Stimulated activated CD4-positive, alpha-beta T cell treated with anti-CD3 and anti-CD28 coated beads, TNF-alpha, amount 100 ng/mL, for 1 hour (primary cell): ENCODE measurements around the gene SHISA3.
"Not testable (repeated sequence)": the region's sequence is repeated elsewhere in the genome, so short reads cannot be mapped to it uniquely, and the experiment has no call there.

ENCODE experiments used
- DNase-seq, 3 donors: peaks; one replicate each; pipeline ENCODE4 v3.0.0-alpha.2; 2020; ENCODE audit warnings: low read depth in 3 of 3, low spot score in 1 of 3

Gene SHISA3

DNA sequence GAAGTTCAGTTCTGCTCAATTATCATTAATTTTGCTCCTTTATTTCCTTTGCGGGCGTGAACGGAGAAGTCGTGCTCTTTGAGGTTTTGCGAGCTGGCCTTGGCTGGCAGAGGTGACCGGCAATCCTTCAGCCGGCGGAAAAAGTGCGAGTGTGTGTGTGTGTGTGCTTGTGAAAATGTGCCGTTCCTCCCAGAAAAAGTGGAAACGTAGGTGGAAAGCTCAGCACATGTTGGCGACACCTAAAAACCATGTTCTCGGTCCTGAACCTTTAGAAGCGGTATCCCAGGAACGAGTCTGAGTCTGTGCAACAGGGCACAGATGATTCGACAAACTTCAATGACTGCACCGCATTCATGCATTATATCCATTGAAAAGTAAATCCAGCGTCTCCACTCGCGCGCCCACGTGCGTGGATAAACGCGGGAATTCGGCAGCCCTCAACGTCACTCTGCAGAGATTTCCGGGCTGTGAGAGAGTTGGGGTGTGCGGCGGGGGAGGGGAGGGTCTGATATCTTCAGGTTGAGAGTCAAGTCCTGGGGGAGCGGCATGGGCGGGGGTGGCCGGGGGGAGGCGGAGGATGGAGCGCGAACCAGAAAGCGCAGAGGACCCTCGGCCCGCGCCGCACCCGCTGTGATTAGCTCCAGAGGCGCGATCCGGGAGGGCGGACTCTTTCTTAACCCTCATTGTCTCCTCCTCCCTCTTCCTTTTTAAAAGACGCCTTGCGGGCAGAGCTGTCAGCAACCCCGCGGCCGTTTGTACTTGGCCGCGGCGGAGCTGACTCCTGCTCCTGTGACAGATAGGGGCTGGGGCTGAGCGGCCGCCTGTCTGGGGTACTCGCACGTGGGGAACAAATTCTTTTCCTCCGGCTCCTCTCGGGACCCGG is at the start of gene SHISA3:
TSS of gene SHISA3 (plus strand) at position 737 of the 883 bp plus-strand sequence. CDS start 569 bp downstream, outside the sequence.
- no peak for DNase-seq

DNA sequence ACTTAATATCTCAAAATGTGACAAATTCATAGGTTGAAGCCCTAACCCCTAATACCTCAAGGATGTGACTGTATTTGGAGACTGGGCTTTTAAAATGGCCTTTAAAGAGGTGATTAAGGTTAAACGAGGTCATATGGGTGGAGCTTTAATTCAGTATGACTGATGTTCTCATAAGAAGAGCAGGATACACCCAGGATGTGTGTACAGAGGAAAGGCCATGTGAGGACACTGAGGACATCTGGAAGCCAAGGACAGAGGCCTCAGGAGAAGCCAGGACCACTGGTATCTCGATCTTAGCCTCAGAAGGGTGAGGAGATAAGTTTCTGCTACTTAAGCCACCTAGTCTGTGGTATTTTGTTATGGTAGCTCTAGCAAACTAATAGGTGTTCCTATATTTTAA is 49.0 kb upstream of the SHISA3 start:
- DNase-seq, result no peak

DNA sequence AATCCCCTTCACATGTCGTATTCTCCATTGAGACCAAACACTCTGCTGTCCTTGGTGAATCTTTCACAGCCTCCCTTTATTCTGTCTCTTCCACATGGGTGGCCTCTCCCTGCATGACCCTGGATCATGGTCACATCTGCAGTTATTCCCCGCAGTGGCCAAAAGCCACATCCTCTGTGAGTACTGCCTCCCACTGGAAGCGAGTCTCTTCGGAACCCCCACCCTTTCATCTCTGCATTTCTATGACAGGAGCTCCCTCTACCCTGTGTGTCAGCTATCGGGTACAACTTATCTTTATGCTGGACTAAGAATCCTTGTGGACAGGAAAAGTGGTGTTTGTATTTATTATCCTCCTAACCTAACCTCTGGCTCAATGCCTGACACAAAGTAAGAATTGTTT is 48.6 kb upstream of the SHISA3 start:
- no peak for DNase-seq

DNA sequence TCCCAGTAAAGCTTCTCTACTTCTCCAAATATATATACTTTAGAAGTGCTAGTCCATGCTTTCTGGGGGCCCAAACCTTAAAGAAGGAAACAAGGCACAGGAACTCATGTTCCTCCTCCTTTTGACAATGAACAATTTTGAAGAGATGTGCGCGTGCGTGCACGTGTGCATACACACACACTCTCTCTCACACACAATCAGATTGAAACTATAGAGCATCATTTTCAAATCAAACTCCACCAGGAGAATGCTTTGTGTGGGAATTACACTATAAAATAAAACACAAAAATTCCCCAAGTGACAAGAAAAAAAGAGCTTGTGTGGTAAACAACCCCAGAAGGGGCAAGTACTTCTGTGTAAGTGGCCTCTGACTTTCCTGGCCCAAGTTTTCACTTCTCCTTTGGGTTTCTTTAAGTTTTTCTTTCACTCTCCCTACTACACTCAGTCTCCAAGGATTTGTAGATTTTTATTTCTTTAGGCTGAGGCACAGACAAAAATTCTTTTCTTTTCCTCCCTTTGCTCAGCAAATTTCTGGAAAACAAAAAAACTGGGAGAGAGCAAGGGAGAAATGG is 46.6 kb upstream of the SHISA3 start:
- no peak for DNase-seq

DNA sequence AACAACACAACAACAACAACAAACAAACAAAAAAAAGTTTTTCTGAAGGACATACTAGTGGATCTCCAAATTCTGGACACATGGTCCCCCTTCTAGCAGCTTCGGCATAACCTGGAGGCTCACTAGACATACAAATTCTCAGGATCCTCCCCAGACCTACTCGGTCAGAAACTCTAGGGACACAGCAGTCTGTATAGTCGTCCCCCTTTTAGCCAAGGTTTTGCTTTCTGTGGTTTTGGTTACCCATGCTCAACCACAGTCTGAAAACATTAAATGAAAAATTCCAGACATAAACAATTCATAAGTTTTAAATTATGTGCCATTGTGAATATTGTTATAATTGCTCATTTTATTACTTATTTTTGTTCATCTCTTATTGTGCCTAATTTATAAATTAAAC is 45.2 kb upstream of the SHISA3 start:
- no peak for DNase-seq

DNA sequence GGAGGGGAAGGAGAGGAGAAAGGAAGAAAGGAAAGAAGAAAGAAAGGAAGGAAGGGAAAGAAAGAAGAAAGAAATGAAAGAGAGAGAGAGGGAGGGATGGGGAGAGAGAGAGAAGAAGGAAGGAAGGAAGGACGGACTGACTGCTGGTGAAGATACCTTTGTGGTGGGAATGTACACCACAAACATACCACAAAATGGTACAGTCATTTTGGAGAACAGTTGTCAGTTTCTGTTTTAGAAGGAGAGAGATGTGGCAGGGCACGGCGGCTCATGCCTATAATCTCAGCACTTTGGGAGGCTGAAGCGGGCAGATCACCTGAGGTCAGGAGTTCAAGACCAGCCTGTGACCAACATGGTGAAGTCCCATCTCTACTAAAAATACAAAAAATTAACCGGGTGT is 40.0 kb upstream of the SHISA3 start:
- no peak for DNase-seq

DNA sequence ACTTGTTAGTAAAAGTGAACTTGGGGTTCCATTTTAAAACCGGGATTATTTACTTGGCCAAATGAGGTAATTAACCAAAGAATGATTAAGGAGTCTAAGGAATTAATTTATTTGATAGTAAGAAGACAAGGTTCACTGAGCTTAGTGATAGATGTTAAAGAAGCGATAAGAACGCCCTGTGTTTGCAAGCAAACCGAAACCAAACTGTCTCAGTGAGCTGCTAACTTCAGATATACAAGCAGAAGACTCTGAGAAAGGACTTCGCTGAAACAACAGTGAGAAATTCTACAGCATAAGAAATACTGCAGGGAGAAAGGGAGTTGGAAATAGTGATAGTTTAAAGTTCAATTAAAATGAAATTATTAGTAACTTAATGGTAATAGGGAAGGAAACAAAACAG is 37.6 kb upstream of the SHISA3 start:
- no peak for DNase-seq

DNA sequence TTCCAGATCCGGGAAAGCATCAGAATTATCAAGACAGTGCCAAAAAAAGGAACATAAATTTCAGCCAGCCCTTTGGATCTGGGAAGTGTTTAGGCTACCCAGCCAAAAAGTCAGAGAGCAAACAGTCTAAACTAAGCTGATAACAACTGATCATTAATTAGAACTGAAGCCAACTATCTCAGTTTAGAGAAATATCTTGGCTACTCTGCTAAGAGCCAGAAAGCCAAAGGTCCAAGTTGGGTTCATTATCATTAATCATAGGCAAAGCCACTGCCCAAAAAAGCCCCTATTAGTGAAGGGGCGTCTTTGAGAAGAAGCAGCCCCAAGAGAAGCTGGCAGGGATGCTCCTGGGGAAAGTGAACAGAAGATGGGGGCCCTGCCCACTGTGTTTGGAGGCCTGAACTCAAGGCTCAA is 37.0 kb upstream of the SHISA3 start:
- DNase-seq, result no peak

DNA sequence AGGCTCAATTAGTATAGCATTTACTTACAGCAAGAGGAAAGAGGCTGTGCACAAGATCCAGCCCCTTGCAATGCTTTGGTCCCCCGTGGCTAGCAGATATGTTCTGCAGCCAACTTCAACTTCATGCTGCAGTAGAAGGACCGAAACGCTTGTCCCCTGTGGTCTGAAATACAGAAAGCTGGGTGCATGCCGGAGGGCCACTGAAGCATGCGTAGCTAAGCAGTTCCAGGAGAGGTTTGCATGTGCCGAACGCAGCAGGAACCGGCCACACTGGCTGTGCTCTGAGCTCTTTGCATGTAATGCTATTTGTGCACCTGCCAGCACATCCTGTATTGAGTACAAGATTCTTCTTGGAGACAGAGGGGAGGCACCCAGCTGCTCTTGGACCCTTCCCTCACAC is 35.8 kb upstream of the SHISA3 start:
- DNase-seq, result no peak

DNA sequence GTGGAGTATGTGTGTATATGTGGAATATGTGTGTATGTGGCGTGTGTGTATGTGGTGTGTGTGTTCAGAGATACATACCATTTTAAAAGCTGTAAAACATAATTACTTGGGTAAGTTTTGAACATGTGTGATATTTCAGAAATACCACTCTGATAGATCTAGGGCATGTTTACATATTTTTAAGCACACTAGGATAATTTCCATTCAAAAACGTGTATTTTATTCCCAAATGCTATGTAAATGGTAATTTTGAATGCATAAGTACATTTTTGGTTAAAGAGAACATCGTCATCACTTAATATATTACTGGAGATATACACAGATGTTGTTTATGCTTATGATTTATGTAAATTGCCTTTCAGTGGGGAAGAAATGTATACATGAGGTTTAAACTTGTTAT is 34.7 kb upstream of the SHISA3 start:
- no peak for DNase-seq

DNA sequence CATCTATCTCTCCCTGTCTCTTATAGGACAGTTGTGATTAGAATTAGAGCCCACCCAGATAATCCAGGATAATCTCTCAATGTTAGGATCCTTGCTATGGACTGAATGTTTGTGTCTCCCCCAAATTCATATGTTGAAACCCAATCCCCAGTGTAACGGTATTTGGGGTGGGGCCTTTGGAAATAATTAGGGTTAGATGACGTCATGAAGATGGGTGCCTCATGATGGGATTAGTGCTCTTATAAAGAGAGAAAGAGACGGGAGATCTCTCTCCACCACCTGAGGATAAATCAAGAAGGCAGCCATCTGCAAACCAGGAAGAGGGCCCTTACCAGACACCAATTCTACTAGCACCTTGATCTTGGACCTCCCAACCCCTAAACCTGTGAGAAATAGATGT is 33.7 kb upstream of the SHISA3 start:
- no peak for DNase-seq

DNA sequence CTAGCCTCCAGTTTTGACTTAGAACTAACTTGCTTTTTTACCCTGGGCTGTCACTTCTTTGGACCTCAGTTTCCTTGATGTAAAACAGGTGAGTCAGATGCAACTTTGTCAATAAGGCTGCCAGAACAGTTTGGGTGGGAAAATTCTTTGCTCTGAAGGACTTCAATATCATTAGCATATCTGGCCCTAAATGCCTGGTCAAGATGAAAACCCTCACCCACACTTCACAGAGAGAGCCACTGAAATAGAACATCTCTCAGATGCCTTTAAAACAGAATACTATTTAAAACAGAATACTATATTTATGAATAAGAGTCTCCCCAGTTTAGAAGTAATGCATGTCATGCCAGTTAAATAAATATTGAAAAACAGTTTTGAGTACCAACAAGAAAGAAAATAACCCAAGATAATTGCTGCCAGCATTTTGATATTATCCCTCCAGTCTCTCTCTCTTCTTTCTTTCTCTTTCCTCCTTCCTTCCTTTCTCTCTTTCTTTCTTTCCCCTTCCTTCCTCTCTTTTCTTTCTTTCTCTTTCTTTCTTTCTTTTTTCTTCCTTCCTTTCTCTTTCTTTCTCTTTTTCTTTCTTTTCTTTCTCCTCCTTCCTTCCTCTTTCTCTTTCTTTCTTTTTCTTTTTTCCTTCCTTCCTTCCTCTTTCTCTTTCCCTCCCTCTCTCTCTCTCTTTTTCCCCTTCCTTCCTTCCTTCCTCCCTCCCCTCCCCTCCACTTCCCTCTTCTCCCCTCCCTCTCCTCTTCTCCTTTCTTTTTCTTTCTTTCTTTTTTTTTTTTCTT is 32.8 kb upstream of the SHISA3 start:
- DNase-seq, result no peak

DNA sequence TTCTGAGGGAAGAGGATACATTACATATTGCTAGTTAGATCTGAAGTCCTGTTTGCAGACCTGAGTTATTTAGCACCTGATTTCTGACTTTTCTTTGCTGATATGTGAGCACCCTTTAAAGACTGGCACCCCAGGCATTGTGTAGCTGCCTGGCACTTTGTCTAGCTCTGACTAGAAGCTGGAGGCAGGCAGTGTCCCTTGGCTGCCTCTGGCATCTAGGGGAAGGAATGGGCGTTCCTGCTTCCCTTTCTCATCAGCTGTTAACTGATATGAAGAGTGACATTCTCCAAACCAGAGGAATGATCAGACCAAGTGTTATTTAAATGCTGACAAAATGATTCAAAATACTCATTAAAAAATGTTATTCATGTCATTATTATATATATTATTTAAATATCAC is 30.3 kb upstream of the SHISA3 start:
- DNase-seq, result no peak

DNA sequence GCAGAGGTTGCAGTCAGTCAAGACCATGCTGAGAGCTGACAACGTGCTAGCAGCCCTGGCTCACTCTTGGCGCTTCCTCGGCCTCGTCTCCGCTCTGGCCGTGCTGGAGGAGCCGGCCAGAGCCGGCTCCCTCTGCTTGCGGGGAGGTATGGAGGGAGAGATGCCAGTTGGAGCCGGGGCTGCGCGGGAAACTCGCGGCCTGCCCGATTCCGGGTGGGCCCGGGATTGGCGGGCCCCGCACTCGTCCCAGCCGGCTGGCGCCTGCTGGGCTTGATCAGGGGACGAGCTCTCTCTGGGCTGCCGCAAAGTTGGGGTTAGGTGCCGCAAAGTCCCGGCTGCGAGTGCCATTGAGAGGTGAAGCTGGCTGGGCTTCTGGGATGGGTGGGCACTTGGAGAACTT is 27.8 kb upstream of the SHISA3 start:
- DNase-seq, result no peak

DNA sequence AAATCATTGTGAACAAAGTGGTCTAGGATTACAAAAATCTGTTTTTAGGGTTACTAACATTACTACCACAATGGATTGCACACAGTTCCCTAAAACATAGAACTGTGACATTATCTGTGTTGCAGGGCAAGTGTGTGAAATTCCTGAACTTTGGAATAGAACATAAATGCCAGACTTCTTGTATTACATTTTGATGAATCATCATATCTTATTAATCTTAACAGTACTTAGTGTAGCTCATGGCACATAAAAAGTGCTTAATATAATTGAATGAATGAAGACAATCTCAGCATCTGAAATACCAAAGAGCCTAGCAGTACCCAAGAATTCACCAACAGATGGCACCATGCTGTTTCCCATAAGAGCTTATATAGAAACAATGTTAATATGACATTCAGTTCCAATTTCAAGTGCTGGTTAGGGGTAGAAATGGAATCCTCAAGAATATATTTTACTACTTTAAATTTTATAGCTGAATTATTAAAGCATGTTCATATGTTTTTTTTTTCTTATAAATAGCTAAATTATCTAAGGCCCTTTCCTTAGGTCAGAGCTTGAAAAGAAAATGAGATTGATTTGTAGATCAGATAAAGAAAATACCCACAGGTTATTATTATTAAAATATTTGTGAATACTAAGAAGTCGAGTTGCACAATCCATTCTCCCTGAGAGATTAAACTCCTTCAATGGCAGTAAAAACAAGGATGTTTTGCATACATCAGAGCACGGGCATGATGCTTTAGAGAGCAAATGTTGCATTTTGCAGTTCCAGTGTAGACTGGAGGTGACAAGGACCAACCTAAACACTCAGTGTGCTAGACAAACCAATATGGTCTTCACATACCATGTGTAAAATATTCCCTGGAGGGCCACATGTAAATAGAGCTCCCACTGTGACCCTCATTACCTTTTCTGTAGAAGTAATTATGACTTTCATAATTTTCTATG is 25.7 kb upstream of the SHISA3 start:
- no peak for DNase-seq

DNA sequence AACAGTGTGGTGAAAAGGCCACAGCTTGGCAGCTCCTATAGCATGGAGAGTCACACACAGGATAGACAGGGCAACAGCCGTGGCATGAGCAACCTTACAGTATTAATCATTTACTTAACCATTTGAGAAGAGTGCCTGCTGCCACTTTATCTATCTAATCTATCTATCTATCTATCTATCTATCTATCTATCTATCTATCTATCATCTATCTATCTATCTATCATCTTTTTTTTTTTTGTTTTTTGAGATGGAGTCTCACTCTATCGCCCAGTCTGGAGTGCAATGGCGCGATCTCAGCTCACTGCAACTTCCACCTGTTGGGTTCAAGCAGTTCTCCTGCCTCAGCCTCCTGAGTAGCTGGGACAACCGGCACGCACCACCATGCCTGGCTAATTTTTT is 25.0 kb upstream of the SHISA3 start:
- not testable (repeated sequence) for DNase-seq

DNA sequence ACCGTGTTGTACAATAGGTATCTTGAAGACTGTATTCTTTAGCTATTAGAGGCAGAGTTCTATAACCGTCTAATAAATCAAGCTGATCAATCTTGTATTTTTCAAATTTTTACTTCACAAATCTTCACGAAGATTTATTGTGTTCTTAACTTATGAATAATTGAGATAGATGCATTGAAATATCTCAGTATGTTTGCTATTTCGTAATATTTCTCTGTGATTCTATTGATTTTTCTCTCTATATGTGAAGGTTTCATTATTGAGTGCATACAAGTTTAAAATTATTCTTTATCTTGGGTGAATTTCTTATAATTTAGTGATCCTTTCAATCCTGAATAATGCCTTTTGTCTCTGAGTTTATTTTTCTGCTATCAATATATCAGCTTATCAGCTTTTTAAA is 19.8 kb upstream of the SHISA3 start:
- no peak for DNase-seq

DNA sequence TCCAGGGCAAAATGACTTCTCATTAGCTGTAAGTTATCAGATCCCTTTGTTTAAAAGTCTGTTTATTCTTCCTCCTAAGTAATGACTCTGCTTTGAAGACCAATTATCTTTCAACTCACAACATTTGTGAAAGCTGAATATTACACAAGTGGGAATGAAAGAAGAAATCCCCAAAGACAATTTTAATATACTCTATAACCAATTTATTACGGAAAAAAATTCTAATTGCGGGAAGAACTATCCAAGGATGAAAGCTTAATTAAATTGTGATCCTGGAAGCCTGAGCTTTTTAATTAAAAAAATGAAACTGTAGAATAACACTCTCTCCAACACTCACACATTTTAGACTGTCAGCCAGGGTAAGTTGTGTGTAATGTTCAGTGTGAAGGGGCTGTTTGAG is 15.6 kb upstream of the SHISA3 start:
- DNase-seq, result no peak

DNA sequence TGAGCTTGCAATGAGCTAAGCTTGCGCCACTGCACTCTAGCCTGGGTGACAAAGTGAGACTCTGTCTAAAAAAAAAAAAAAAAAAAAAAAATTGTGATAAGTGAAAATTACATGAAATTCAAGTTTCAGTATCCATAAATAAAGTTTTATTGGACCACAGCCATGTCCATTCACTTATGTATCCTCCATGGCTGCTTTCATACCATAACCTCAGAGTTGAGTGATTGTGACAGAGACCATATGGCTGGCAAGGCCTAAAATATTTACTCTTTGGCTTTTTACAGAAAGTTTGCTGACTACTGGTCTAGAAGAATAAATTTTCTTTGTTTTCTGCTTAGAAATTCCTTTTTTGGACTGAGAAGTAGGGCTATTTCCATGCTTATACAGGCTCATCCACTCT is 11.8 kb upstream of the SHISA3 start:
- no peak for DNase-seq

DNA sequence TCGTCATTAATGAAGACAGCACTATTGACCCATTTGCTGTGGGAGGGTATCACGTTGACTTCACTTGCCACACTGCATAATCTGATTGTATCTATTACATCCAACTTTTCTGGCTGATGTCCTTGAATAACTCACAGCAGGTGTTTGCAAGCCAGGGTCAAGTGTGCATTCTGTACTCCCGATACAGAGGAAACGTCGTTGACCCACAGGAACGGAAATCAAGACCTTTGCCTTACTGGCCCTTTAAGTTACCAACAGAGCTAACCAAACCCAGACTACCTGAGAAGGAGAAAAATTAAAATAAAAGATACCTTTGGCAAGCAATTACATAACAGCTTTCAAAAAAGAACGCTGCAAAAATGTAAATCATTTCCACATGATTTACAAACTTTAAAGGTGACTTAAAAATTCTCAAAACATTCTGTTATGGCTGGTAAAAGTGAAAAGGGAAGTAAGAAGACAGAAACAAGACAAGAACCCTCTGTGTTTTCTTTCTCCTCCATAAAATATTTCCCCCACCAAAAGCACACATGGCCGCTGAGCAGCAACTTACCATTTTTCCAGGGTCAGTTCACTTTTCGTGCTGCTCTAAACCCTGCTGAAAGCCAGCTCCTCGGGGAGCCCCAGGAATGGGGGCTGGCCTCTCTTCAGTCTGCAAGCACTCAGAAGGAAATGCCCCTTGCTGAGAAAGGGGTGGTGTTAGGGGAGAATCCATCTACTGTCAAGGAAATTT is 6.5 kb upstream of the SHISA3 start:
- no peak for DNase-seq

DNA sequence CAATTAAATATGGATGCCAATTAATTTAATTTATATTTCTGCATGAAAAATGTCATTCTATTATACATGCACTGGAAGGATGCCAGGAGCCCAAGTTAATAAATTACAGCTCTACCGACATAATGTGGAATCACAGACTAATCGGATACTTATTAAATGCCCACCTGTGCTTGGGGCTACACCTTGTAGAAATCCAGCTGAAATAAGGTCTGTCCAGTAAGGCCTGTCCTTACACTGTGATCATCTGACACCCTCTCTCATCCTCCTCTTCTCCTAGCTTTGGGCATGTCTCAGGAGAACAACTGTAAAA is 6.0 kb upstream of the SHISA3 start:
- DNase-seq, result no peak
